Sigmoid colon (tissue), 4 donors: ENCODE data around the gene ZPBP2.

Experiments used
- CTCF ChIP-seq, 4 experiments: fragments of 450-650 bp in 3 of 4; fragments of 200-600 bp in 1 of 4; IDR thresholded peaks; one replicate each; pipeline ENCODE4 v1.5.1; 2016 to 2019; ENCODE audit warnings: antibody characterized with exemption in 4 of 4, mild to moderate bottlenecking in 3 of 4, moderate library complexity in 2 of 4
- EP300 ChIP-seq, 4 donors: sonication (generic); formaldehyde crosslinking; IDR thresholded peaks; one replicate each; pipeline ENCODE4 v1.6.1; 2017; ENCODE audit warnings: antibody characterized with exemption in 4 of 4
- POLR2A ChIP-seq, 2 donors: fragments of 450-650 bp; IDR thresholded peaks; one replicate each; pipeline ENCODE4 v1.6.1; 2016; ENCODE audit warnings: antibody characterized with exemption in 2 of 2, mild to moderate bottlenecking in 2 of 2, moderate library complexity in 2 of 2
- POLR2AphosphoS5 ChIP-seq, 4 donors: sonication (generic); formaldehyde crosslinking; IDR thresholded peaks; one replicate each; pipeline ENCODE4 v1.6.1; 2017; ENCODE audit warnings: antibody characterized with exemption in 4 of 4

- TF ChIP-seq POLR2A (IDR thresholded peaks at IDR 0.05) (no peak), CTCF (IDR thresholded peaks at IDR 0.05) (no peak), POLR2AphosphoS5 (IDR thresholded peaks at IDR 0.05) (no peak), EP300 (IDR thresholded peaks at IDR 0.05) (no peak)
Observed at GRCh38 chr17:39845052-39845846, 22.8 kb upstream of the ZPBP2 start.
